GM23338 (cell line): Measurements from ENCODE around the gene ATP6V1G3. TPM values are rescaled to one million over a fixed set of nuclear protein-coding genes. Genes with fewer than 3 reads are reported as not detected.

Experiments used
- ATAC-seq: fragments of 200-7000 bp; cut with Tn5 transposase; 3 replicates; pipeline ENCODE4 v1.9.1; 2020
- DNase-seq: peaks from one replicate; pipeline ENCODE4 v3.0.0-alpha.2; 2015; ENCODE audit warnings: low spot score
- H2AFZ ChIP-seq: fragments of 200-600 bp; sonication (generic); 2 replicates; pipeline ENCODE4 v1.8.0; 2016; ENCODE audit warnings: antibody characterized with exemption, mild to moderate bottlenecking, moderate library complexity
- H3F3A ChIP-seq: fragments of 200-600 bp; sonication (generic); replicated peaks from 2 replicates; pipeline ENCODE4 v1.8.0; 2017; ENCODE audit warnings: antibody characterized with exemption, mixed run types, low read depth
- H3K27ac ChIP-seq: fragments of 200-600 bp; sonication (generic); 2 replicates; pipeline ENCODE4 v1.6.1; 2016; ENCODE audit warnings: low read depth
- H3K27me3 ChIP-seq: fragments of 200-600 bp; sonication (generic); 2 replicates; pipeline ENCODE4 v1.8.0; 2016; ENCODE audit warnings: mild to moderate bottlenecking, mixed run types, moderate library complexity; ENCODE audit not compliant: insufficient read depth
- H3K36me3 ChIP-seq: fragments of 200-600 bp; sonication (generic); 2 replicates; pipeline ENCODE4 v1.8.0; 2016; ENCODE audit warnings: mild to moderate bottlenecking; ENCODE audit not compliant: insufficient read depth
- H3K4me1 ChIP-seq: fragments of 200-600 bp; sonication (generic); 2 replicates; pipeline ENCODE4 v1.8.0; 2016; ENCODE audit warnings: mild to moderate bottlenecking, moderate library complexity; ENCODE audit not compliant: insufficient read depth
- H3K4me2 ChIP-seq: fragments of 200-600 bp; sonication (generic); 2 replicates; pipeline ENCODE4 v1.7.1; 2017; ENCODE audit warnings: mixed run types
- H3K4me3 ChIP-seq: fragments of 200-600 bp; sonication (generic); 2 replicates; pipeline ENCODE4 v1.6.1; 2016; ENCODE audit warnings: mixed run types
- H3K79me2 ChIP-seq: fragments of 200-600 bp; sonication (generic); replicated peaks from 2 replicates; pipeline ENCODE4 v1.8.0; 2017; ENCODE audit warnings: mild to moderate bottlenecking; ENCODE audit not compliant: insufficient read depth
- H3K9me2 ChIP-seq: fragments of 200-600 bp; sonication (generic); 2 replicates; pipeline ENCODE4 v1.8.0; 2017; ENCODE audit not compliant: insufficient read depth
- H4K20me1 ChIP-seq: fragments of 200-600 bp; sonication (generic); replicated peaks from 2 replicates; pipeline ENCODE4 v1.8.0; 2017; ENCODE audit warnings: mild to moderate bottlenecking; ENCODE audit not compliant: insufficient read depth
- H3K27ac Mint-ChIP-seq: 2 replicates; pipeline ENCODE4 v1.8.0; 2020; ENCODE audit warnings: inconsistent platforms, mild to moderate bottlenecking, moderate library complexity, mixed read lengths
- H3K27me3 Mint-ChIP-seq: 3 replicates; pipeline ENCODE4 v1.8.0; 2022; ENCODE audit warnings: low read depth, mild to moderate bottlenecking, moderate library complexity, mixed read lengths, inconsistent platforms; ENCODE audit not compliant: insufficient read depth, poor library complexity
- H3K36me3 Mint-ChIP-seq: 3 replicates; pipeline ENCODE4 v1.8.0; 2021; ENCODE audit warnings: low read depth, mild to moderate bottlenecking, inconsistent platforms, moderate library complexity, mixed read lengths
- H3K4me1 Mint-ChIP-seq: 3 replicates; pipeline ENCODE4 v1.8.0; 2020; ENCODE audit warnings: mild to moderate bottlenecking, inconsistent platforms, mixed read lengths
- H3K4me3 Mint-ChIP-seq: 3 replicates; pipeline ENCODE4 v1.8.0; 2021; ENCODE audit warnings: moderate library complexity, mild to moderate bottlenecking, inconsistent platforms, mixed read lengths
- H3K9me3 Mint-ChIP-seq: 3 replicates; pipeline ENCODE4 v1.8.0; 2020; ENCODE audit warnings: moderate library complexity, mild to moderate bottlenecking, inconsistent platforms, mixed read lengths
- EZH2phosphoT487 ChIP-seq: fragments of 200-600 bp; sonication (generic); IDR thresholded peaks from one replicate; pipeline ENCODE4 v1.8.1; 2018; ENCODE audit warnings: antibody characterized with exemption; ENCODE audit not compliant: unreplicated experiment
- ZNF331 ChIP-seq: fragments of 250-450 bp; sonication (Bioruptor Pico); IDR thresholded peaks from 2 replicates; pipeline ENCODE4 v1.5.0; 2020; ENCODE audit warnings: low read depth, mild to moderate bottlenecking, moderate library complexity
- polyA plus RNA-seq: library from polyadenylated mRNA; unstranded; fragments of >200 nt; fragmentation: Nextera tagmentation; extraction: Ambion mirVana; gene quantifications from 2 replicates; pipeline ENCODE4 v1.2.1, GENCODE V29; 2016
- total RNA-seq: library from RNA; depleted of rRNA; stranded (reverse); fragments of >200 nt; shearing (Covaris generic); gene quantifications from 2 replicates; pipeline ENCODE4 v1.2.3, GENCODE V29; 2014
- TF ChIP-seq, protein P1 (sequence below): IDR thresholded peaks from 2 replicates; pipeline ENCODE4 v1.6.1; 2016; ENCODE audit warnings: antibody characterized with exemption
- TF ChIP-seq, protein P2 (sequence below), 2 experiments: fragments of 200-600 bp in 1 of 2; sonication (generic) in 1 of 2; conservative IDR thresholded peaks; 2 replicates each; pipeline versions ENCODE4 v1.5.1 to v1.6.1; 2016 to 2017; ENCODE audit warnings: antibody characterized with exemption in 2 of 2, low read depth in 2 of 2, mild to moderate bottlenecking in 2 of 2, moderate library complexity in 1 of 2
- TF ChIP-seq, protein P3 (sequence below): IDR thresholded peaks from one replicate; pipeline ENCODE4 v1.6.1; 2018; ENCODE audit warnings: antibody characterized with exemption; ENCODE audit not compliant: unreplicated experiment

Gene ATP6V1G3
- total and polyA plus RNA-seq, 2 experiments from 2014 or later, result not detected

DNA sequence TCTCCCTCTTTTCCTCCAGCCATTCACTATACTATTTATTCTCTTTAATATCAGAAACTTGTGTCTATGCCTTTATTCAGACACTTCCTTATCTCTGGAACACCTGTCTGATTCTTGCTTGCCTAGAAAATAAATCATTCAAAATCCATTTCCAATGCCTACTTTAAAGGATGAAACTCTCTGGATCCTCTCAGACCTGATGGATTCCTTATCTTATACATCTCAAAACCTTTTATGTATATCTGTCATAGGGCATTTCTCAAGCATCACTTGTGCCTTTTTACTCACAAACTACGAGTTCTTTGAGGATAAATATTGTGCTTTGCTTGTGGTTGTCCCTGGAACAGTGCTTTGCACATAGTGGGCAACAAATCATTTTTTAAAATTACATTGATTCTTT lies 3.8 kb upstream of the ATP6V1G3 start:
- DNase-seq (no peak), ATAC-seq (no peak)
- no peak overlapping the region for H3K27ac ChIP-seq
- Mint-ChIP-seq H3K4me1 (peaks cover under 1% of the 10 kb centered on the region; the same call in 1 of the 3 replicates), H3K4me3 (no peak overlapping the region), H3K36me3 (no peaks in the 10 kb centered on the region), H3K27ac (no peak overlapping the region), H3K9me3 (no peaks in the 10 kb centered on the region), H3K27me3 (no peaks in the 10 kb centered on the region)
- H3K4me1 ChIP-seq, result no peaks in the 10 kb centered on the region
- TF ChIP-seq, protein P1, sequence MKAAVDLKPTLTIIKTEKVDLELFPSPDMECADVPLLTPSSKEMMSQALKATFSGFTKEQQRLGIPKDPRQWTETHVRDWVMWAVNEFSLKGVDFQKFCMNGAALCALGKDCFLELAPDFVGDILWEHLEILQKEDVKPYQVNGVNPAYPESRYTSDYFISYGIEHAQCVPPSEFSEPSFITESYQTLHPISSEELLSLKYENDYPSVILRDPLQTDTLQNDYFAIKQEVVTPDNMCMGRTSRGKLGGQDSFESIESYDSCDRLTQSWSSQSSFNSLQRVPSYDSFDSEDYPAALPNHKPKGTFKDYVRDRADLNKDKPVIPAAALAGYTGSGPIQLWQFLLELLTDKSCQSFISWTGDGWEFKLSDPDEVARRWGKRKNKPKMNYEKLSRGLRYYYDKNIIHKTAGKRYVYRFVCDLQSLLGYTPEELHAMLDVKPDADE, result no peak
- TF ChIP-seq, protein P2, sequence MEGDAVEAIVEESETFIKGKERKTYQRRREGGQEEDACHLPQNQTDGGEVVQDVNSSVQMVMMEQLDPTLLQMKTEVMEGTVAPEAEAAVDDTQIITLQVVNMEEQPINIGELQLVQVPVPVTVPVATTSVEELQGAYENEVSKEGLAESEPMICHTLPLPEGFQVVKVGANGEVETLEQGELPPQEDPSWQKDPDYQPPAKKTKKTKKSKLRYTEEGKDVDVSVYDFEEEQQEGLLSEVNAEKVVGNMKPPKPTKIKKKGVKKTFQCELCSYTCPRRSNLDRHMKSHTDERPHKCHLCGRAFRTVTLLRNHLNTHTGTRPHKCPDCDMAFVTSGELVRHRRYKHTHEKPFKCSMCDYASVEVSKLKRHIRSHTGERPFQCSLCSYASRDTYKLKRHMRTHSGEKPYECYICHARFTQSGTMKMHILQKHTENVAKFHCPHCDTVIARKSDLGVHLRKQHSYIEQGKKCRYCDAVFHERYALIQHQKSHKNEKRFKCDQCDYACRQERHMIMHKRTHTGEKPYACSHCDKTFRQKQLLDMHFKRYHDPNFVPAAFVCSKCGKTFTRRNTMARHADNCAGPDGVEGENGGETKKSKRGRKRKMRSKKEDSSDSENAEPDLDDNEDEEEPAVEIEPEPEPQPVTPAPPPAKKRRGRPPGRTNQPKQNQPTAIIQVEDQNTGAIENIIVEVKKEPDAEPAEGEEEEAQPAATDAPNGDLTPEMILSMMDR (conservative IDR thresholded peaks at IDR 0.05; ENCODE audit: low read depth in 2 of 2), result no peak
- TF ChIP-seq ZNF331 (CRISPR knock-in tag) (no peak), EZH2phosphoT487 (no peak)
- no peaks in the 10 kb centered on the region for H3K27me3 ChIP-seq
- H2AFZ ChIP-seq, result no peak overlapping the region
- no peak overlapping the region for H3K4me3 ChIP-seq
- no peaks in the 10 kb centered on the region for H3F3A ChIP-seq
- no peaks in the 10 kb centered on the region for H3K36me3 ChIP-seq
- no peaks in the 10 kb centered on the region for H4K20me1 ChIP-seq
- H3K4me2 ChIP-seq, result no peak overlapping the region
- no peaks in the 10 kb centered on the region for H3K9me2 ChIP-seq
- no peaks in the 10 kb centered on the region for H3K79me2 ChIP-seq

DNA sequence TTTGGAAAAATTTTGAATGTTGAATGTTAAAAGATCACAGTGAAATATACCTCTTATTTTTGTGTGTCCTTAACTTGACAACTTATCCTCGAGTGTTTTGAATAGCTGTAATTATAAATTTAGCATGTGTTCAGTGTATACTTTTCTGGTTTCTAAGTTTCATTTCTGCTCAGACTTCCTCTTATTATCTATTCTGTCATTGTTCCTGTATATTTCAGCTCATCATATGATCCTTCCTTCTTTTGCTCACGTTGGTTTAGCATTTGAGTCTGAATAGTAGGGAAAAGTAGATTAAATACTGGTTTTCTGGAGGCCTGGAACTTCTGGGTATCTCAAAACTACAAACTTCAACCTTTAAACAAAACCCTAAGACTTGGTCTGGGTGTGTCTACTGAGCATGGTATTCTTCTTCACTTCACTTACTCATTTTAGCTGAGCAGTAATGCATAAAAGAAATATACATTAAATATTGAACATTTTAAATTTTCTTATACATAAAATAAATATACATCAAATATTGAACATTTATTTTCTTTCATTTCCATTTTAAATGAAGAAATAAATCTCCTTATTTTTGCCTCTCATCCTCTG lies 3.3 kb upstream of the ATP6V1G3 start:
- Mint-ChIP-seq H3K9me3 (no peaks in the 10 kb centered on the region), H3K4me1 (peaks cover 6% of the 10 kb centered on the region; the same call in 2 of the 3 replicates), H3K4me3 (no peak overlapping the region), H3K27ac (no peak overlapping the region), H3K36me3 (no peaks in the 10 kb centered on the region), H3K27me3 (no peaks in the 10 kb centered on the region)
- H4K20me1 ChIP-seq, result no peaks in the 10 kb centered on the region
- TF ChIP-seq EZH2phosphoT487, result no peak
- TF ChIP-seq, protein P3, sequence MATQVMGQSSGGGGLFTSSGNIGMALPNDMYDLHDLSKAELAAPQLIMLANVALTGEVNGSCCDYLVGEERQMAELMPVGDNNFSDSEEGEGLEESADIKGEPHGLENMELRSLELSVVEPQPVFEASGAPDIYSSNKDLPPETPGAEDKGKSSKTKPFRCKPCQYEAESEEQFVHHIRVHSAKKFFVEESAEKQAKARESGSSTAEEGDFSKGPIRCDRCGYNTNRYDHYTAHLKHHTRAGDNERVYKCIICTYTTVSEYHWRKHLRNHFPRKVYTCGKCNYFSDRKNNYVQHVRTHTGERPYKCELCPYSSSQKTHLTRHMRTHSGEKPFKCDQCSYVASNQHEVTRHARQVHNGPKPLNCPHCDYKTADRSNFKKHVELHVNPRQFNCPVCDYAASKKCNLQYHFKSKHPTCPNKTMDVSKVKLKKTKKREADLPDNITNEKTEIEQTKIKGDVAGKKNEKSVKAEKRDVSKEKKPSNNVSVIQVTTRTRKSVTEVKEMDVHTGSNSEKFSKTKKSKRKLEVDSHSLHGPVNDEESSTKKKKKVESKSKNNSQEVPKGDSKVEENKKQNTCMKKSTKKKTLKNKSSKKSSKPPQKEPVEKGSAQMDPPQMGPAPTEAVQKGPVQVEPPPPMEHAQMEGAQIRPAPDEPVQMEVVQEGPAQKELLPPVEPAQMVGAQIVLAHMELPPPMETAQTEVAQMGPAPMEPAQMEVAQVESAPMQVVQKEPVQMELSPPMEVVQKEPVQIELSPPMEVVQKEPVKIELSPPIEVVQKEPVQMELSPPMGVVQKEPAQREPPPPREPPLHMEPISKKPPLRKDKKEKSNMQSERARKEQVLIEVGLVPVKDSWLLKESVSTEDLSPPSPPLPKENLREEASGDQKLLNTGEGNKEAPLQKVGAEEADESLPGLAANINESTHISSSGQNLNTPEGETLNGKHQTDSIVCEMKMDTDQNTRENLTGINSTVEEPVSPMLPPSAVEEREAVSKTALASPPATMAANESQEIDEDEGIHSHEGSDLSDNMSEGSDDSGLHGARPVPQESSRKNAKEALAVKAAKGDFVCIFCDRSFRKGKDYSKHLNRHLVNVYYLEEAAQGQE, result no peak
- H3K4me2 ChIP-seq, result no peak overlapping the region
- H3K27ac ChIP-seq, result no peak overlapping the region
- ATAC-seq (no peak), DNase-seq (no peak)
- no peaks in the 10 kb centered on the region for H3K4me1 ChIP-seq
- no peaks in the 10 kb centered on the region for H3K9me2 ChIP-seq
- no peak overlapping the region for H3K4me3 ChIP-seq
- no peaks in the 10 kb centered on the region for H3K36me3 ChIP-seq
- H3F3A ChIP-seq, result no peaks in the 10 kb centered on the region
- H3K27me3 ChIP-seq, result no peaks in the 10 kb centered on the region
- no peak overlapping the region for H2AFZ ChIP-seq
- H3K79me2 ChIP-seq, result no peaks in the 10 kb centered on the region
